ENCODE measurements around the gene IL17REL. TPM values are rescaled to one million over a fixed set of nuclear protein-coding genes. Genes with fewer than 3 reads are reported as not detected.
"Not testable (repeated sequence)": the region's sequence is repeated elsewhere in the genome, so short reads cannot be mapped to it uniquely, and the experiment has no call there.

The IL17REL gene
- total and polyA plus RNA-seq, 3 experiments from 2014 or later: 0.20 to 0.29 TPM; not detected in 1

DNA sequence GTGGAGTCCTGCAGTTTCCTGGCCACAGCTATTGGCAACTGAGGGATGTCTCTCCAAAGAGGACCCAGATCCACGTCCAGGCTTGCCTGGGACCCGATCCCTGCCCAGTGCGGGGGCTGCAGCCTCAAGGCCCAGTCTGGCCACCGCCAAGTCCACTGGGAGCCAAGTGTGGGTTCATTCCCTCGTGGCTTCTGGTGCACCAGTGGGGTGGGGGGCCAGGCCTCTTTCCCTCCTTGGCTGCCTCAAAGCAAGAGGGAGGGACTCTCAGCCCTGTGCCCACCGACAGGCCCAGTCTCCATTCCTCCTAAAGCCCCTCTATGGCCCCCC is 65.3 kb downstream of the IL17REL start:
- H3K4me1 ChIP-seq (ENCODE audit: insufficient read depth, low read length): peaks cover 16% of the 10 kb centered on the region
- CTCF ChIA-PET: interaction anchor here (1.0 to 2.1 kb wide), 3 partner anchors 12 to 83 kb away, joined by 3 to 9 read pairs (median 4); no protein-coding TSS in a partner anchor
- Mint-ChIP-seq H3K4me3 (no peak overlapping the region), H3K27ac (no peak overlapping the region), H3K36me3 (no peaks in the 10 kb centered on the region), H3K9me3 (no peaks in the 10 kb centered on the region), H3K4me1 (peaks cover 9 to 13% (median 12%) of the 10 kb centered on the region in 3 donors), H3K27me3 (no peaks in the 10 kb centered on the region)
- no peak for DNase-seq
- H3K4me3 ChIP-seq (ENCODE audit: low read length): no peak overlapping the region
- H3K9me3 ChIP-seq (ENCODE audit: low read length): no peaks in the 10 kb centered on the region
- POLR2A ChIA-PET: interaction anchor here (1.5 to 1.6 kb wide), 2 partner anchors 13 to 15 kb away, joined by 5 read pairs; no protein-coding TSS in a partner anchor
- no peaks in the 10 kb centered on the region for H3K36me3 ChIP-seq (ENCODE audit: insufficient read depth, low read length)
- H3K27me3 ChIP-seq (ENCODE audit: insufficient read depth, low read length, poor library complexity, severe bottlenecking): no peaks in the 10 kb centered on the region
- H3K27ac ChIP-seq (ENCODE audit: low read depth, low read length): no peak overlapping the region

GRCh38 chr22:49946612-49947295 is 65.8 kb downstream of the IL17REL start:
- ChIA-PET CTCF (interaction anchor here (0.9 to 2.1 kb wide), 3 partner anchors 7 to 47 kb away, joined by 3 to 9 read pairs (median 4); no protein-coding TSS in a partner anchor), POLR2A (interaction anchor here (1.5 to 1.6 kb wide), 2 partner anchors 13 to 16 kb away, joined by 5 read pairs; no protein-coding TSS in a partner anchor)
- H3K4me1 ChIP-seq (ENCODE audit: insufficient read depth, low read length): peaks cover 16% of the 10 kb centered on the region
- H3K27me3 Mint-ChIP-seq: no peaks in the 10 kb centered on the region
- H3K27ac ChIP-seq (ENCODE audit: low read depth, low read length): no peak overlapping the region
- H3K27me3 ChIP-seq (ENCODE audit: insufficient read depth, low read length, poor library complexity, severe bottlenecking): no peaks in the 10 kb centered on the region
- no peaks in the 10 kb centered on the region for H3K36me3 Mint-ChIP-seq
- peaks cover 9 to 13% (median 12%) of the 10 kb centered on the region in 3 donors for H3K4me1 Mint-ChIP-seq
- no peaks in the 10 kb centered on the region for H3K9me3 ChIP-seq (ENCODE audit: low read length)
- DNase-seq: no peak
- H3K36me3 ChIP-seq (ENCODE audit: insufficient read depth, low read length): no peaks in the 10 kb centered on the region
- no peaks in the 10 kb centered on the region for H3K9me3 Mint-ChIP-seq
- no peak overlapping the region for H3K4me3 Mint-ChIP-seq
- H3K4me3 ChIP-seq (ENCODE audit: low read length): no peak overlapping the region
- peak overlapping the region in 5 of 8 donors; percentile 26 to 93 (median 50) for H3K27ac Mint-ChIP-seq

DNA sequence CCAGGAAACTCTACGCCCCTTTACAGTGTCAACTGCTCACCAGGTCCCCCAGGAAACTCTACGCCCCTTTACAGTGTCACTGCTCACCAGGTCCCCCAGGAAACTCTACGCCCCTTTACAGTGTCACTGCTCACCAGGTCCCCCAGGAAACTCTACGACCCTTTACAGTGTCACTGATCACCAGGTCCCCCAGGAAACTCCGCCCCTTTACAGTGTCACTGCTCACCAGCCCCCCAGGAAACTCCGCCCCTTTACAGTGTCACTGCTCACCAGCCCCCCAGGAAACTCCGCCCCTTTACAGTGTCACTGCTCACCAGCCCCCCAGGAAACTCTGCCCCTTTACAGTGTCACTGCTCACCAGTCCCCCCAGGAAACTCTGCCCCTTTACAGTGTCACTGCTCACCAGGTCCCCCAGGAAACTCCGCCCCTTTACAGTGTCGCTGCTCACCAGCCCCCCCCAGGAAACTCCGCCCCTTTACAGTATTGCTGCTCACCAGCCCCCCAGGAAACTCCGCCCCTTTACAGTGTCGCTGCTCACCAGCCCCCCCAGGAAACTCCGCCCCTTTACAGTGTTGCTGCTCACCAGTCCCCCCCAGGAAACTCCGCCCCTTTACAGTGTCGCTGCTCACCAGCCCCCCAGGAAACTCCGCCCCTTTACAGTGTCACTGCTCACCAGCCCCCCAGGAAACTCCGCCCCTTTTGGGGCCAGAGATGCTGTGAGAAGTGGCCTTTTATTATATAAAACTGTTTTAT is 67.3 kb downstream of the IL17REL start:
- H3K4me3 ChIP-seq (ENCODE audit: low read length); H3K27me3 Mint-ChIP-seq; H3K9me3 Mint-ChIP-seq; H3K9me3 ChIP-seq (ENCODE audit: low read length); H3K36me3 ChIP-seq (ENCODE audit: insufficient read depth, low read length); H3K36me3 Mint-ChIP-seq; H3K27me3 ChIP-seq (ENCODE audit: insufficient read depth, low read length, poor library complexity, severe bottlenecking): not testable (repeated sequence)
- H3K27ac Mint-ChIP-seq: peak overlapping the region; percentile 80 to 98 (median 94)
- peak in 4 of 5 donors; percentile 59 to 76 (median 71) for DNase-seq
- H3K27ac ChIP-seq (ENCODE audit: low read depth, low read length): peak overlapping the region; percentile 18
- CTCF ChIA-PET: interaction anchor here (1.0 kb wide), 1 partner anchor 9 kb away, joined by 4 read pairs; no protein-coding TSS in a partner anchor
- peak overlapping the region in 4 of 7 donors; percentile 28 to 55 (median 38) for H3K4me3 Mint-ChIP-seq
- POLR2A ChIA-PET: interaction anchor here (2.4 kb wide), 1 partner anchor 16 kb away, joined by 8 read pairs; the partner anchor contains the start of gene PIM3
- H3K4me1 Mint-ChIP-seq: peaks cover 9 to 13% (median 12%) of the 10 kb centered on the region in 3 donors
- peaks cover 16% of the 10 kb centered on the region for H3K4me1 ChIP-seq (ENCODE audit: insufficient read depth, low read length)

Other genes with a start within 250 kb of the IL17REL start
- gene BRD1, start 184.9 kb downstream of the IL17REL start, total RNA-seq: 10 to 100 TPM; 32.9 to 35.1 TPM
- gene BRD1, start 184.9 kb downstream of the IL17REL start, polyA plus RNA-seq: 4.9 TPM
- gene ZBED4, start 158.9 kb downstream of the IL17REL start, total RNA-seq: 10 to 100 TPM; 24.2 to 24.3 TPM
- gene ZBED4, start 158.9 kb downstream of the IL17REL start, polyA plus RNA-seq: 11.1 TPM
- 10 to 100 TPM; 21.0 TPM for gene ALG12, start 94.3 kb downstream of the IL17REL start, total RNA-seq
- gene ALG12, start 94.3 kb downstream of the IL17REL start, polyA plus RNA-seq: 21.8 TPM
- 10 to 100 TPM; 49.4 to 50.7 TPM for gene CRELD2, start 94.1 kb downstream of the IL17REL start, total RNA-seq
- 53.2 TPM for gene CRELD2, start 94.1 kb downstream of the IL17REL start, polyA plus RNA-seq
- 100 to 1,000 TPM; 202 to 227 TPM for gene PIM3, start 52.0 kb downstream of the IL17REL start, total RNA-seq
- 39.3 TPM for gene PIM3, start 52.0 kb downstream of the IL17REL start, polyA plus RNA-seq
- gene TTLL8, start 45.5 kb upstream of the IL17REL start, total RNA-seq: not detected
- not detected for gene TTLL8, start 45.5 kb upstream of the IL17REL start, polyA plus RNA-seq
- gene MLC1, start 72.7 kb upstream of the IL17REL start, total RNA-seq: under 1 TPM; 0.35 to 0.47 TPM
- gene MLC1, start 72.7 kb upstream of the IL17REL start, polyA plus RNA-seq: 1.7 TPM
- not detected for gene MOV10L1, start 77.2 kb upstream of the IL17REL start, total RNA-seq
- gene MOV10L1, start 77.2 kb upstream of the IL17REL start, polyA plus RNA-seq: not detected
- 1 to 10 TPM; 1.7 to 1.8 TPM for gene PANX2, start 158.0 kb upstream of the IL17REL start, total RNA-seq
- gene PANX2, start 158.0 kb upstream of the IL17REL start, polyA plus RNA-seq: not detected
- gene TRABD, start 173.1 kb upstream of the IL17REL start, total RNA-seq: 100 to 1,000 TPM in 1 of 2 experiments, 10 to 100 TPM in 1; 96.2 to 102 TPM
- gene TRABD, start 173.1 kb upstream of the IL17REL start, polyA plus RNA-seq: 49.0 TPM
- 10 to 100 TPM; 22.3 to 25.9 TPM for gene SELENOO, start 188.2 kb upstream of the IL17REL start, total RNA-seq
- gene SELENOO, start 188.2 kb upstream of the IL17REL start, polyA plus RNA-seq: 6.1 TPM
- gene TUBGCP6, start 232.3 kb upstream of the IL17REL start, total RNA-seq: 10 to 100 TPM; 51.4 to 52.2 TPM
- gene TUBGCP6, start 232.3 kb upstream of the IL17REL start, polyA plus RNA-seq: 18.6 TPM
- gene HDAC10, start 238.5 kb upstream of the IL17REL start, total RNA-seq: 10 to 100 TPM; 42.5 to 44.7 TPM
- 7.5 TPM for gene HDAC10, start 238.5 kb upstream of the IL17REL start, polyA plus RNA-seq
- 1 to 10 TPM; 9.3 to 9.7 TPM for gene MAPK12, start 248.9 kb upstream of the IL17REL start, total RNA-seq
- gene MAPK12, start 248.9 kb upstream of the IL17REL start, polyA plus RNA-seq: 0.03 TPM